GM19455 (cell line): ENCODE data around the gene IFFO2.
A peak's percentile ranks its signal among the peaks of the same experiment; 100 is the strongest.

Experiments
- ATAC-seq: cut with Tn5 transposase; IDR thresholded peaks from one replicate; pipeline ENCODE4 v1.9.1; 2021; ENCODE audit not compliant: unreplicated experiment

The IFFO2 gene

GRCh38 chr1:18956193-18957135 lies at the start of gene IFFO2:
TSS of gene IFFO2 (minus strand) at chr1:18956676. CDS start at chr1:18956332, 344 bp downstream.
- ATAC-seq = peak; percentile 63

- ATAC-seq = no peak
Measured at GRCh38 chr1:19006000-19006399, 49.5 kb upstream of the IFFO2 start.

- ATAC-seq = no peak
Measured at GRCh38 chr1:19003371-19004290, 47.2 kb upstream of the IFFO2 start.

DNA sequence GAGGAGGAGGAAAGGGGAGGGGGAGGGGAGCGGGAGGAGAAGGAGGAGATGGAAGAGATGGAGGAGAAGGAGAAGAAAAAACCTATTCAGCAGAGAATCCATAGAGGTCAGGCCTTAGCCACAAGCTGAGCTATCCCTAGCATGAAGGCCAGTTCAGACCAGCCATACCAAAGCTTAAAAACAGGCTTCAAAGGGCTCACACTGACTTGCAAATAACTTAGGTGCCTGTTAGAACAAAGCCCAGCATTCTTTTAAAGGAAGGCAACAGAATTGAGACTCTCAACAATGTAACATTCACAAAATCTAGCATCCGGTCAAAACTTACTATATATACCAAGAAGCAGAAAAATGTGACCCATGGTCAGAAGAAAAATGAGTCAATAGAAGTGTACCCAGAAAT lies 43.6 kb upstream of the IFFO2 start:
- no peak for ATAC-seq

- no peak for ATAC-seq
Measured at GRCh38 chr1:18999359-18999758, 42.9 kb upstream of the IFFO2 start.

DNA sequence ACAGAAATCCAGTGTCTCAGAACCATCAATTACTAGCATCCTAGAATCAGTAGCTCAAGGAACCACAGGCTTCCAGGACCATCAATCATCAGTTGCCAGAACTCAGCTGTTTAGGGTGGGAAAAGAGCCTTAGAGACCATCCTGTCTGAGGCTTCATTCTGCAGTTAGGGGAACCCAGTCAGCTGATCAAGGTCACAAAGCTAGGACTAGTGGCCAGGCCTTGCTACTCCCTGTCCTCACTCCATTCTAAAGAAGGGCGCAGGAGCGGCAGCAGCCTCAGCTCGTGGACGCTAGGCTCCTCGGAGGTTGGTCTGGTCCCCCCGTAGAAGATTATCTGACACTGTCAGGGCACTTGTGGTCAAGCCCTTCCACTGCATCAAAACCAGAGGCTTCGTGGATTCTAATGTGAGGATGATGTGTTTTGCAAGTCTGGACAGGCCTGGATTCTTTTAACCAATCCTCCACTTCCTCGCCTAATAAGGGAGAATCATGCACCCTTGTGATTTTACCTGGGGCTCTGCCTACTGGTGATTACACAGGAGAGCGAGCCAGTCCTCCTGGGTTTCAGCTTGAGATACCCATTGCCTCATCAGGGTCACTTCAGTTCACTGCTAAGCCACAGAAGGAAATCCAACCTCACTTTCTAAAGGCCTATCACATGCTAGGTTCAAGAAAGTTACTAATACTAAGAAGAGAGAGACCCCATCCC lies 41.7 kb upstream of the IFFO2 start:
- ATAC-seq = no peak

DNA sequence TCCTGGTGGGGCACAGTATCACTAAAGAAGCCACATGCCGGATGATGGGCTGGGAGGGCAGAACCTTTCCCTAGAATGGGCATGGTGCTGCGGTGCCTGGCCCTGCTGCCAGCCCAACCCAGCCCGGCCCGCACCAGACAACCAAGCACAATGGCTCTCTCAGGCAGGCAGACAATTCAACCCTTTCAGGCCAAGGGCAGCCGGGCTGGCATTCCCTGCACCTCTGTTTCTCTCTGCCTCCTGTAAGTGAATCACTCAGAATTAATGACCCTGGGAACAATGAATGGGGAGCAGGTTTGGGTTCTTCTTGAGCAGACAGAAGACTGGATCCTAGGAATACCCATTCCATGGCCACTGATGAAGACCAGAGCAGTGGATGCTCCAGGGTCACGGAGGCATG lies 41.0 kb upstream of the IFFO2 start:
- no peak for ATAC-seq

DNA sequence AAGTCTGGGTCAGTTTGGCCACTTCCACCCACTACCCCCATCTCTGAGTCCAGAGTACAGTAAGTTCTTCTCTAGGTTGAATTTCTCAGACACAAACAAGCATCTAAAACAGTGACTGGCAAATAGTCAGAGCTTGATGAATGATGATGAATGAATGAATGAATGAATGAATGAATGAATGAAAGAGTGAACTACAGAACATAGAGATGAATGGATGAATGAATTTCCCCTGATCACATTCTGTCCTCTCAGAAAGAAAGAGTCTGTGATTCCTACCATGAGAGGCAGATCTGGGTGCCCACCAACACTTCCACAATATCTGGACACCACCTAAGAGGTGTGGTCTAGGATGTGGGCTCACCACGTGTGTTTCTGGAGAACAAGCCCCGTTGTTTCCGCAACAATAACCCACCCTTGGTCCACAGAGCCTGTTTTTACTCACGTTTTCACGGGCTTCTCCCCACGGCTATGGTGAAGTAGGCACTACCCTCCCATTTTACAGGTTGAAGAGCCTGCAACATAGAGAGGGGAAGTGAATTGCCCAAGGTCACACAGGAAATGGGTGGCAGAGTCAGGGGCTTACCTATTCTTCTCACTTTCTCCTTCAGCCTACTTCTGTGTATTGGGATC lies 40.2 kb upstream of the IFFO2 start:
- no peak for ATAC-seq

DNA sequence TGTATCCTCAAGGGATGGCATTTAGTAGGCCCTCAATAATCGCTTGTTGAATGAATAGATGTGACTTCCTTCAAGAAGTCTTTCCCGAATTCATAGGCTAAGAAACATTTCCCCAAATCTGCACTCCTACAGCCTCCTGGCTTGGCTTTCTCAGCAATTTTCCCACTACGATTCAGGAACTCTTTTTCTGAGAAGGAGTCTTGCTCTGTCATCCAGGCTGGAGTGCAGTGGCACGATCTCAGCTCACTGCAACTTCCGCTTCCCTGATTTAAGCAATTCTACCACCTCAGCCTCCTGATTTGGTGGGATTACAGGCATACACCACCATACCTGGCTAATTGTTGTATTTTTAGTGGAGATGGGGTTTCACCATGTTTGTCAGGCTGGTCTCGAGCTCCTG lies 37.9 kb upstream of the IFFO2 start:
- ATAC-seq = no peak

- no peak for ATAC-seq
Measured at GRCh38 chr1:18992646-18993045, 36.2 kb upstream of the IFFO2 start.

DNA sequence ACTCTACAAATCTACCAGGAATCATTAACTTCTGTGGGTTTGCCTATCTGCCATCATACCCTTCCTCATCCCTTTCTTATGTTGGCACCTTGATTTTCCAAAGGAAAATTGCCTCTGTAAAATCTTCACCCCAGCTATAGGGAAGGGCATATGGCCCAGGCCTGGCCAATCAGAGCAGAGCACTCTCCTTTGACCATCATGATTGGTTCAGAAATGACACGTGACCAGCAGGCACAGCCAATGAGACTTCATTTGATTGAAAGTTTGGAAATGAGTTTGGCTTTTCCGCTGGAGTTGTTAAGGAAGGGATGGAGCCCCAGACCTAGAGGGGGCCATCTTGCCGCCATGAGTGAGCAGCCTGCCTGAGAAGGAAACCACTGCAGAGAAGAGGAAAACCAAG lies 35.1 kb upstream of the IFFO2 start:
- no peak for ATAC-seq

GRCh38 chr1:18989896-18990295 lies 33.4 kb upstream of the IFFO2 start:
- ATAC-seq = no peak

DNA sequence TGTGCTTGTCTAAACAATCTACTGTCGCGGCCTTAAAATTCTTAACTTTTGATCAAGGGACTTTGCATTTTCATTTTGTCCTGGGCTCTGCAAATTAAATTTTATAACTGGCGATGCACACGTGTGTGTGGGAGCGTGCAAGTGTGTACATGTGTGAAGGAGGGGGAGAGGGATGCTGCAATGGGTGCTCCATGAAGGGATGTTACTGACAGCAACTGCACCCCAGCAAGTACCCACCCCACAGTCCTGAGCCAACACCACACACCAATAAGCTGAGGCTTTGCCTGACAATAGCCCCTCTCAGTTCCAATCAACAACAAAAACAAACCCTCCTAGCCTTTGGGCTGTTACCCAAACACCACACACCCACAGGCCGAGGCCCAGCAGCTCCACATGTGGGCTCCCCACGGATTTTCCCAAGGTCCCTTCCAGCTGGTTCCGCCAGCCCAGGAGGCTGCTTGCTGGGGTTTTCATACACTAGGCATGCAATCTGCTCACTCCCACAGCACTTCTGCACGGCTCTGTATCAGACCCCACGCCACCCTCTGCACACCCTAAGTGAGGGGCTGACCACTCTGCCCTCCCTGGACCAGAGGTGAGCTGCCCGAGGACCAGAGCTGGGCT lies 32.8 kb upstream of the IFFO2 start:
- ATAC-seq = no peak

GRCh38 chr1:18981242-18981641 lies 24.8 kb upstream of the IFFO2 start:
- no peak for ATAC-seq

DNA sequence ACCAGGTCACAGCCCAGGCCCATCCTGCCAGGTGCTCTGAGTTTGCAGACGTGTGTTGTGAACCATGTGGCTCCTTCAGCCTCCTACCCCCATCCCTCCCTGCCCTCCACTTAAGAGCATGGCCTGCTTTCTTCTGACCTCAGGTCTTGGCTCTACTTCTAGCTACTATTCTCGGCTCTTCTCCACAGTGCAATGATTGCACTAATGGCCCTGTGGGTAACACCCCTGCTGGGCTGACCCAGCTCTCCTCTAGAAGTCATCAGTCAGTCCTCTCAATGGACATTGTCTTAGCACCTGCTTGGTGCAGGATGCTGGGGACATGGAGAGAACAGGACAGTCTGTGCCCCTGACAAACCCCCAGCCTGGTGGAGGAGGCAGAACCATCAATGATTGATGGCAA lies 22.2 kb upstream of the IFFO2 start:
- no peak for ATAC-seq

DNA sequence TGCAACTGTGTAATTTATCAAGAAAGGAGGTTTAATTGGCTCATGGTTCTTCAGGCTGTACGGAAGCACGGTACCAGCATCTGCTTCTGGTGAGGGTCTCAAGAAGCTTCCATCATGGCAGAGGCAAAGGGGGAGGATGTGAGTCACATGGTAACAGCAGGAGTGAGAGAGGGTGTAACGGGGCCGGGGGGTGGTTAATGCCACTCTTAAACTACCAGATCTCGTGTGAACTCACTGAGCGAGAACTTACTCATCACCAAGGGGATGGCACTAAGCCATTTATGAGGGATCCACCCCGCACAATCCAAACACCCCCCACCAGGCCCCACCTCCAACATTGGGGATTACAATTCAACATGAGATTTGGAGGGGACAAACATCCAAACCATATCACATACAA lies 21.0 kb upstream of the IFFO2 start:
- ATAC-seq = no peak

GRCh38 chr1:18976096-18976495 lies 19.6 kb upstream of the IFFO2 start:
- ATAC-seq = no peak

DNA sequence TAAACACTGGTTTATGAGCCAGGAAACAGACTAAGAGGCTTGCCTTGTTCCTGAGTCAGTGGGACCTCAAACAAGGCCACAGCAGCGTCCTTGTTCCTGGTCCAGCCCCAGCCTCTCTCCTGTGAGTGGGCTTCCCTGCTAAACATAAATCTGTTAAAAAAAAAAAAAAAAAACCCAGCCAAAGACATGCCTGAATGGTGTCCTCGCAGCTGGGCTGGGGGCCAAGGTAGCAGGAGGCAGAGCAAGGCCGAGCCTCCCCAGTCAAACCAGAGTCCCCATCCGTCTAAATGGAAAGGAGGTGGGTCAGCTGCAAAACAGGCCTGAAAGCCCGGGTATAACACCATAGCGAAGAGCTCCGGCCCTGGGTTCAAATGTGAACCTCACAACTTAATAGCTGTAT lies 18.1 kb upstream of the IFFO2 start:
- ATAC-seq = no peak

GRCh38 chr1:18974005-18974404 lies 17.5 kb upstream of the IFFO2 start:
- ATAC-seq = no peak

DNA sequence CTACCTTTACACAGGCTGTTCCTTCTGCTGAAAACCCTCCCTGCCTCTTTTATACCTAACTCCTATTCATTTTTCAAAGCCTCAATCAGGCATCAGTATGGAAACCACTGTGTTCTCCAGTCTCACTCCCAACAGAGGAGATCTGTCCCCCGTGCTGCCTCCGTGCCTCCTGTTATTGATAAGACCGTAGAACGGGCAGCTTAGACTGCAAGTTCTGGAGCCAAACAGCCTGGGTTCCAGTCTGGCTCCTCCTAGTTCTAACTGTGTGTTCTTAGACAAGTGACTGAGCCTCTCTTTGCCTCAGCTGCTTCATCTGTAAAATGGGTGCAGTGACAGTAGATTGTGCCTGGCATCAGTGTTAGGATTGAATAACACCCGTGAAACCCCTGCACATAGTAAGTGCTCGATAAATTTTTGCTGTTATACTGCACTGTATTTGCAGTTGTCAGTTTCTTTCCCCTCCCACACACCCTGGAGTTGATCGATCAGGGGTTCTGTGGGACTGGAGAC lies 17.0 kb upstream of the IFFO2 start:
- ATAC-seq = no peak
